OCI-M2 (cell line): Measurements from ENCODE around the gene MYO9A.
"Not testable (repeated sequence)": the region's sequence is repeated elsewhere in the genome, so short reads cannot be mapped to it uniquely, and the experiment has no call there.

Experiments
- DNase-seq: peaks from one replicate; lab custom pipeline; 2025; ENCODE audit not compliant: unreplicated experiment; lab: John Stamatoyannopoulos, UW

MYO9A gene

GRCh38 chr15:72141171-72142084 is 23.5 kb upstream of the MYO9A start:
- no peak for DNase-seq

GRCh38 chr15:72140088-72140487 is 22.1 kb upstream of the MYO9A start:
- DNase-seq: no peak

GRCh38 chr15:72139667-72140066 is 21.7 kb upstream of the MYO9A start:
- no peak for DNase-seq

GRCh38 chr15:72136170-72137051 is 18.5 kb upstream of the MYO9A start:
- DNase-seq: no peak

GRCh38 chr15:72135719-72136118 is 17.8 kb upstream of the MYO9A start:
- DNase-seq: no peak

- DNase-seq: no peak
Measured at GRCh38 chr15:72133211-72133610, 15.3 kb upstream of the MYO9A start.

- no peak for DNase-seq
Measured at GRCh38 chr15:72131922-72132321, 14.0 kb upstream of the MYO9A start.

- no peak for DNase-seq
Measured at GRCh38 chr15:72130272-72130671, 12.3 kb upstream of the MYO9A start.

- DNase-seq: no peak
Measured at GRCh38 chr15:72128359-72128758, 10.4 kb upstream of the MYO9A start.

GRCh38 chr15:72127724-72128322 is 9.9 kb upstream of the MYO9A start:
- DNase-seq: no peak

GRCh38 chr15:72124218-72124617 is 6.3 kb upstream of the MYO9A start:
- DNase-seq: no peak

- no peak for DNase-seq
Measured at GRCh38 chr15:72117486-72118016, 399 bp downstream of the MYO9A start.

- DNase-seq: no peak
Measured at GRCh38 chr15:72116731-72117485, 1.0 kb downstream of the MYO9A start.

GRCh38 chr15:72113347-72114031 is 4.5 kb downstream of the MYO9A start:
- no peak for DNase-seq

- DNase-seq: no peak
Measured at GRCh38 chr15:72112805-72113204, 5.1 kb downstream of the MYO9A start.

GRCh38 chr15:72112116-72112515 is 5.8 kb downstream of the MYO9A start:
- no peak for DNase-seq

- no peak for DNase-seq
Measured at GRCh38 chr15:72110355-72110754, 7.6 kb downstream of the MYO9A start.

- DNase-seq: no peak
Measured at GRCh38 chr15:72106068-72106467, 11.9 kb downstream of the MYO9A start.

GRCh38 chr15:72105111-72105510 is 12.8 kb downstream of the MYO9A start:
- no peak for DNase-seq

- not testable (repeated sequence) for DNase-seq
Measured at GRCh38 chr15:72100551-72100950, 17.4 kb downstream of the MYO9A start.
